GM12892 (cell line): ENCODE results near the gene CHCHD3.

Experiments used
- POLR2A ChIP-seq: IDR thresholded peaks from 2 replicates; pipeline ENCODE4 v1.6.1; 2011; ENCODE audit warnings: low read depth, low read length, control low read depth
- POLR2AphosphoS5 ChIP-seq: IDR thresholded peaks from 2 replicates; pipeline ENCODE4 v1.6.1; 2011; ENCODE audit warnings: low read depth, low read length, control low read depth
- TAF1 ChIP-seq: IDR thresholded peaks from 2 replicates; pipeline ENCODE4 v1.6.1; 2011; ENCODE audit warnings: low read depth, mild to moderate bottlenecking, control low read depth, low read length, borderline replicate concordance

DNA sequence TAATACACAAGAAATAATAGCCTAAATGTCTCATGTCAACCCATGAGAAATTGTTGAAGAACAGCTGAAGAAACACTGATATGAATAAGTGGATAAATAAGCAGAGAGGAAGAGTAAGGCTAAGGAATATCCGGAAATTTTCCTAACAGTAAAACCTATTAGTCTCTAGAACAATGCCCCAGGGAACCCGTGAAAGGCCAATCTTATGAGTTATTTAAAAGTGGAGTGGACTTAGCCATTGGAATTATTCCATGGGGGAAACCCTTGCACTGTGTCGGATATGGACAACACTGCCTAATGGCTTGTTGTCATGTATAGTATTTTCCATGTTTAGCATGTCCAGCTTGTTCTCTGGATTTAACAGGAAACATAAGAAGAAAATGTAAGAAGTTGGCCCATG, 288.4 kb downstream of the CHCHD3 start:
- TF ChIP-seq POLR2A (no peak), POLR2AphosphoS5 (no peak), TAF1 (no peak)
